ENCODE results near the gene LMX1A. TPM values are rescaled to one million over a fixed set of nuclear protein-coding genes. Genes with fewer than 3 reads are reported as not detected.

The LMX1A gene
- total RNA-seq, 4 donors from 2014 or later = 0.13 to 1.1 (median 0.51) TPM

GRCh38 chr1:165228676-165229075 is 127.8 kb downstream of the LMX1A start:
- TF ChIP-seq POLR2AphosphoS5 (IDR thresholded peaks at IDR 0.05) = no peak
- no peak for TF ChIP-seq POLR2A (IDR thresholded peaks at IDR 0.05)
- TF ChIP-seq CTCF (IDR thresholded peaks at IDR 0.05) = no peak
- TF ChIP-seq EP300 (IDR thresholded peaks at IDR 0.05) = no peak
- Histone ChIP-seq H3K9me3 (no peaks in the 10 kb centered on the region), H3K27ac (no peak overlapping the region), H3K36me3 (no peaks in the 10 kb centered on the region), H3K4me3 (no peak overlapping the region), H3K27me3 (peaks cover 42% of the 10 kb centered on the region), H3K4me1 (no peaks in the 10 kb centered on the region)
- no peak for ATAC-seq
- WGBS, 2 donors (ENCODE audit: low coverage in 1 of 2) = 0 to 33% methylated on average over 1 to 2 of the region's 2 CpGs

- WGBS, 2 donors (ENCODE audit: low coverage in 1 of 2) = 36 to 38% methylated on average over 2 of the region's 2 CpGs
- TF ChIP-seq EP300 (IDR thresholded peaks at IDR 0.05) = no peak
- no peak for TF ChIP-seq POLR2A (IDR thresholded peaks at IDR 0.05)
- TF ChIP-seq POLR2AphosphoS5 (IDR thresholded peaks at IDR 0.05) = no peak
- TF ChIP-seq CTCF (IDR thresholded peaks at IDR 0.05) = no peak
- Histone ChIP-seq H3K36me3 (no peaks in the 10 kb centered on the region), H3K4me1 (no peaks in the 10 kb centered on the region), H3K4me3 (no peak overlapping the region), H3K27ac (no peak overlapping the region), H3K9me3 (no peaks in the 10 kb centered on the region), H3K27me3 (peaks cover 37% of the 10 kb centered on the region)
- no peak for ATAC-seq
These were observed 128.3 kb downstream of the LMX1A start for GRCh38 chr1:165228111-165228655.

- no peaks in the 10 kb centered on the region for H3K4me1 ChIP-seq
- no peak for TF ChIP-seq POLR2AphosphoS5 (IDR thresholded peaks at IDR 0.05)
- TF ChIP-seq CTCF (IDR thresholded peaks at IDR 0.05) = no peak
- no peak for TF ChIP-seq POLR2A (IDR thresholded peaks at IDR 0.05)
- no peak for TF ChIP-seq EP300 (IDR thresholded peaks at IDR 0.05)
These were observed 130.2 kb downstream of the LMX1A start for GRCh38 chr1:165226326-165226725.

GRCh38 chr1:165225650-165226049 is 130.9 kb downstream of the LMX1A start:
- H3K27ac ChIP-seq = no peak overlapping the region
- WGBS, 2 donors (ENCODE audit: low coverage in 1 of 2) = no CpG with 5 or more reads among the region's 1 CpG
- no peak for ATAC-seq
- no peaks in the 10 kb centered on the region for H3K36me3 ChIP-seq
- TF ChIP-seq CTCF (IDR thresholded peaks at IDR 0.05) (no peak), POLR2AphosphoS5 (IDR thresholded peaks at IDR 0.05) (no peak), POLR2A (IDR thresholded peaks at IDR 0.05) (no peak), EP300 (IDR thresholded peaks at IDR 0.05) (no peak)
- no peaks in the 10 kb centered on the region for H3K4me1 ChIP-seq
- H3K9me3 ChIP-seq = no peaks in the 10 kb centered on the region
- no peak overlapping the region for H3K4me3 ChIP-seq
- peaks cover 17% of the 10 kb centered on the region for H3K27me3 ChIP-seq

More at GRCh38 chr1:165226326-165226725, 130.2 kb downstream of the LMX1A start:
- H3K27ac ChIP-seq = no peak overlapping the region
- H3K4me3 ChIP-seq = no peak overlapping the region
- no peaks in the 10 kb centered on the region for H3K36me3 ChIP-seq
- peaks cover 18% of the 10 kb centered on the region for H3K27me3 ChIP-seq
- ATAC-seq = no peak
- 75 to 83% methylated on average over 1 to 2 of the region's 2 CpGs for WGBS, 2 donors (ENCODE audit: low coverage in 1 of 2)
- H3K9me3 ChIP-seq = no peaks in the 10 kb centered on the region

- no peak overlapping the region for H3K4me3 ChIP-seq
- WGBS, 2 donors (ENCODE audit: low coverage in 1 of 2) = 67 to 80% methylated on average over 1 to 3 of the region's 3 CpGs
- no peak overlapping the region for H3K27ac ChIP-seq
- no peak for TF ChIP-seq EP300 (IDR thresholded peaks at IDR 0.05)
- no peak for TF ChIP-seq POLR2AphosphoS5 (IDR thresholded peaks at IDR 0.05)
- no peak for TF ChIP-seq CTCF (IDR thresholded peaks at IDR 0.05)
- TF ChIP-seq POLR2A (IDR thresholded peaks at IDR 0.05) = no peak
- no peaks in the 10 kb centered on the region for H3K36me3 ChIP-seq
- H3K9me3 ChIP-seq = no peaks in the 10 kb centered on the region
- peaks cover 17% of the 10 kb centered on the region for H3K27me3 ChIP-seq
- H3K4me1 ChIP-seq = no peaks in the 10 kb centered on the region
- no peak for ATAC-seq
These were observed 131.5 kb downstream of the LMX1A start for GRCh38 chr1:165225062-165225461.

Data from gastroesophageal sphincter (tissue), 4 donors.